K562 (cell line): Measurements from ENCODE around the gene HAUS1. TPM values are rescaled to one million over a fixed set of nuclear protein-coding genes. Genes with fewer than 3 reads are reported as not detected.

ENCODE experiments used
- ARNT ChIP-seq, 2 experiments: fragments of 450-650 bp; IDR thresholded peaks; 2 replicates each; pipeline ENCODE4 v1.6.1; 2016; ENCODE audit warnings: mild to moderate bottlenecking in 1 of 2
- CBFA2T3 ChIP-seq: fragments of 450-650 bp; IDR thresholded peaks from 2 replicates; pipeline ENCODE4 v1.6.1; 2017
- DDX20 ChIP-seq: fragments of 450-650 bp; IDR thresholded peaks from 2 replicates; pipeline ENCODE4 v1.6.1; 2016; ENCODE audit warnings: missing genetic modification characterization, low read depth, mild to moderate bottlenecking, missing compliant biosample characterization, moderate library complexity
- DMBX1 ChIP-seq: fragments of 250-450 bp; sonication (Bioruptor Pico); IDR thresholded peaks from 2 replicates; pipeline ENCODE4 v1.8.0; 2022; ENCODE audit warnings: inconsistent platforms, mild to moderate bottlenecking, moderate library complexity, borderline replicate concordance
- ERF ChIP-seq: fragments of 450-650 bp; formaldehyde crosslinking; IDR thresholded peaks from 2 replicates; pipeline ENCODE4 v1.4.0; 2020; ENCODE audit warnings: mild to moderate bottlenecking, mixed read lengths
- GTF2E2 ChIP-seq: fragments of 200-800 bp; sonication (Bioruptor generic); IDR thresholded peaks from 2 replicates; pipeline ENCODE4 v1.6.1; 2016; ENCODE audit warnings: missing genetic modification characterization, missing compliant biosample characterization
- HNRNPK ChIP-seq: fragments of 200-400 bp; formaldehyde crosslinking; IDR thresholded peaks from one replicate; pipeline ENCODE4 v1.6.1; 2018; ENCODE audit warnings: mild to moderate bottlenecking, low read depth, low read length; ENCODE audit not compliant: poor library complexity, severe bottlenecking
- IFI16 ChIP-seq: fragments of 250-450 bp; sonication (Bioruptor Pico); IDR thresholded peaks from 2 replicates; pipeline ENCODE4 v2.1.2; 2022; ENCODE audit warnings: mild to moderate bottlenecking, inconsistent platforms
- KLF13 ChIP-seq: fragments of 450-650 bp; IDR thresholded peaks from 2 replicates; pipeline ENCODE4 v1.6.1; 2016; ENCODE audit warnings: missing genetic modification characterization, low read depth, mild to moderate bottlenecking, missing compliant biosample characterization, moderate library complexity, borderline replicate concordance
- KLF6 ChIP-seq: fragments of 250-450 bp; sonication (Bioruptor Pico); IDR thresholded peaks from 2 replicates; pipeline ENCODE4 v1.4.0; 2020; ENCODE audit warnings: mild to moderate bottlenecking, moderate library complexity, borderline replicate concordance
- NFIX ChIP-seq: fragments of 250-450 bp; sonication (Bioruptor Pico); IDR thresholded peaks from 2 replicates; pipeline ENCODE4 v1.4.0; 2020; ENCODE audit warnings: low read depth, mild to moderate bottlenecking, moderate library complexity
- OTX1 ChIP-seq: fragments of 450-650 bp; formaldehyde crosslinking; IDR thresholded peaks from 2 replicates; pipeline ENCODE4 v1.4.0; 2022; ENCODE audit warnings: mild to moderate bottlenecking
- PHTF2 ChIP-seq: fragments of 250-450 bp; sonication (Bioruptor Pico); IDR thresholded peaks from 2 replicates; pipeline ENCODE4 v1.5.0; 2021; ENCODE audit warnings: mild to moderate bottlenecking
- POLR2AphosphoS2 ChIP-seq: IDR thresholded peaks from 2 replicates; pipeline ENCODE4 v1.6.1; 2012; ENCODE audit warnings: low read length, improper control_type of control experiment
- POLR3G ChIP-seq: IDR thresholded peaks from 2 replicates; pipeline ENCODE4 v1.6.1; 2011; ENCODE audit not compliant: insufficient read length, insufficient replicate concordance; ENCODE audit errors: extremely low read depth
- POU5F1 ChIP-seq: fragments of 150-350 bp; IDR thresholded peaks from 2 replicates; pipeline ENCODE4 v1.6.1; 2014; ENCODE audit warnings: borderline replicate concordance, low read length, low read depth, mild to moderate bottlenecking; ENCODE audit not compliant: partially characterized antibody
- PPARD ChIP-seq: fragments of 250-450 bp; sonication (Bioruptor Pico); IDR thresholded peaks from 2 replicates; pipeline ENCODE4 v1.8.0; 2022; ENCODE audit warnings: inconsistent platforms, mild to moderate bottlenecking, moderate library complexity
- SIRT6 ChIP-seq: IDR thresholded peaks from one replicate; pipeline ENCODE4 v1.6.1; 2012; ENCODE audit warnings: low read depth, mild to moderate bottlenecking, control low read depth, inconsistent platforms, low read length, moderate library complexity
- TCFL5 ChIP-seq: fragments of 250-450 bp; sonication (Bioruptor Pico); conservative IDR thresholded peaks from 2 replicates; pipeline ENCODE4 v1.6.1; 2021; ENCODE audit warnings: mild to moderate bottlenecking, moderate library complexity, matching md5 sums
- ZEB2 ChIP-seq: fragments of 450-650 bp; IDR thresholded peaks from 2 replicates; pipeline ENCODE4 v1.6.1; 2016
- ZNF134 ChIP-seq: fragments of 250-450 bp; sonication (Bioruptor Pico); conservative IDR thresholded peaks from 2 replicates; pipeline ENCODE4 v1.4.0; 2020
- ZNF212 ChIP-seq: fragments of 450-650 bp; formaldehyde crosslinking; IDR thresholded peaks from 2 replicates; pipeline ENCODE4 v1.4.0; 2020; ENCODE audit warnings: mild to moderate bottlenecking
- ZNF395 ChIP-seq: fragments of 200-800 bp; sonication (Bioruptor generic); IDR thresholded peaks from 2 replicates; pipeline ENCODE4 v1.6.1; 2017; ENCODE audit warnings: missing genetic modification characterization, missing compliant biosample characterization
- ZNF41 ChIP-seq: fragments of 250-450 bp; sonication (Bioruptor Pico); conservative IDR thresholded peaks from 2 replicates; pipeline ENCODE4 v1.4.0; 2020; ENCODE audit warnings: mild to moderate bottlenecking
- ZNF583 ChIP-seq: fragments of 250-450 bp; sonication (Bioruptor Pico); IDR thresholded peaks from 2 replicates; pipeline ENCODE4 v1.4.0; 2020
- polyA plus RNA-seq, 8 experiments: library from polyadenylated mRNA; depleted of rRNA in 4 of 8; stranded (reverse) in 5 of 8; unstranded in 3 of 8; fragments of >200 nt; fragmentation: Nextera tagmentation in 2 of 8; fragmentation: Illumina TruSeq in 1 of 8; extraction: Ambion mirVana in 2 of 8; extraction: Trizol in 1 of 8; gene quantifications; 2 replicates each; pipeline versions ENCODE4 v1.2.1 to v1.2.3, GENCODE V29; 2011 to 2014; ENCODE audit warnings: inconsistent platforms in 1 of 8, missing spikeins in 1 of 8
- total RNA-seq, 7 experiments: library from RNA; depleted of rRNA in 6 of 7; stranded (reverse); fragments of >200 nt in 6 of 7; fragmentation: Illumina TruSeq in 2 of 7; extraction: Trizol in 2 of 7; gene quantifications; 2 replicates each; pipeline versions ENCODE4 v1.2.1 to v1.2.3, GENCODE V29; 2011 to 2021; ENCODE audit warnings: low replicate concordance in 1 of 7
- TF ChIP-seq, protein P1 (sequence below): fragments of 250-450 bp; sonication (Bioruptor Pico); IDR thresholded peaks from 2 replicates; pipeline ENCODE4 v1.8.0; 2022; ENCODE audit warnings: moderate library complexity, mild to moderate bottlenecking, inconsistent platforms
- TF ChIP-seq, protein P2 (sequence below): fragments of 450-650 bp; formaldehyde crosslinking; IDR thresholded peaks from 2 replicates; pipeline ENCODE4 v1.4.0; 2022; ENCODE audit warnings: mild to moderate bottlenecking, moderate library complexity
- TF ChIP-seq, protein P3 (sequence below): IDR thresholded peaks from 2 replicates; pipeline ENCODE4 v1.6.1; 2011; ENCODE audit not compliant: insufficient read length; ENCODE audit errors: extremely low read depth

HAUS1 gene
- total and polyA plus RNA-seq, 9 of the 15 experiments (the other 6 are each of a cell fraction or from before 2014, with no cell fraction given), result 45.6 to 135 (median 76.3) TPM

- TF ChIP-seq ZNF583 (peak; percentile 99), PHTF2 (CRISPR knock-in tag) (peak; percentile 86; the same call in 1 of the 2 replicates), POU5F1 (no peak), POLR3G (no peak), ZNF134 (CRISPR knock-in tag) (peak; percentile 83), ZNF395 (CRISPR knock-in tag) (peak; percentile 99), NFIX (peak; percentile 58), DDX20 (tag) (peak; percentile 97), ZNF41 (CRISPR knock-in tag) (peak; percentile 94), OTX1 (CRISPR knock-in tag) (peak; percentile 96), HNRNPK (no peak), ERF (peak; percentile 96), SIRT6 (no peak), POLR2AphosphoS2 (no peak), TCFL5 (peak; percentile 94), KLF13 (peak; percentile 83; the same call in 1 of the 2 replicates), IFI16 (CRISPR knock-in tag) (peak; percentile 87), DMBX1 (CRISPR knock-in tag) (peak; percentile 98), GTF2E2 (tag) (no peak), PPARD (CRISPR knock-in tag) (peak; percentile 71; the same call in 1 of the 2 replicates), KLF6 (CRISPR knock-in tag) (peak; percentile 98), ARNT (IDR thresholded peaks at IDR 0.05) (no peak), CBFA2T3 (no peak), ZNF212 (CRISPR knock-in tag) (0 out of 2 replicates have a peak, but pooled peaks have one; percentile 74), ZEB2 (no peak)
- TF ChIP-seq, protein P1, sequence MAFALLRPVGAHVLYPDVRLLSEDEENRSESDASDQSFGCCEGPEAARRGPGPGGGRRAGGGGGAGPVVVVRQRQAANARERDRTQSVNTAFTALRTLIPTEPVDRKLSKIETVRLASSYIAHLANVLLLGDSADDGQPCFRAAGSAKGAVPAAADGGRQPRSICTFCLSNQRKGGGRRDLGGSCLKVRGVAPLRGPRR (CRISPR knock-in tag), result peak; percentile 95
- TF ChIP-seq, protein P2, sequence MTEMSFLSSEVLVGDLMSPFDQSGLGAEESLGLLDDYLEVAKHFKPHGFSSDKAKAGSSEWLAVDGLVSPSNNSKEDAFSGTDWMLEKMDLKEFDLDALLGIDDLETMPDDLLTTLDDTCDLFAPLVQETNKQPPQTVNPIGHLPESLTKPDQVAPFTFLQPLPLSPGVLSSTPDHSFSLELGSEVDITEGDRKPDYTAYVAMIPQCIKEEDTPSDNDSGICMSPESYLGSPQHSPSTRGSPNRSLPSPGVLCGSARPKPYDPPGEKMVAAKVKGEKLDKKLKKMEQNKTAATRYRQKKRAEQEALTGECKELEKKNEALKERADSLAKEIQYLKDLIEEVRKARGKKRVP (CRISPR knock-in tag), result peak; percentile 82
- TF ChIP-seq, protein P3, sequence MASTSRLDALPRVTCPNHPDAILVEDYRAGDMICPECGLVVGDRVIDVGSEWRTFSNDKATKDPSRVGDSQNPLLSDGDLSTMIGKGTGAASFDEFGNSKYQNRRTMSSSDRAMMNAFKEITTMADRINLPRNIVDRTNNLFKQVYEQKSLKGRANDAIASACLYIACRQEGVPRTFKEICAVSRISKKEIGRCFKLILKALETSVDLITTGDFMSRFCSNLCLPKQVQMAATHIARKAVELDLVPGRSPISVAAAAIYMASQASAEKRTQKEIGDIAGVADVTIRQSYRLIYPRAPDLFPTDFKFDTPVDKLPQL, result no peak
Observed at GRCh38 chr18:46161703-46162396, 57.7 kb downstream of the HAUS1 start (continued).
